RWPE2 (cell line): Measurements from ENCODE around the gene SUCLG2.

Experiments used
- ATAC-seq: fragments of 200-7000 bp; cut with Tn5 transposase; 3 replicates; pipeline ENCODE4 v1.9.1; 2021; ENCODE audit warnings: low read depth
- DNase-seq: peaks from one replicate; pipeline ENCODE4 v3.0.0-alpha.2; 2020; ENCODE audit warnings: low spot score
- H3K27ac ChIP-seq: fragments of 450-650 bp; 2 replicates; pipeline ENCODE4 v1.5.1; 2017; ENCODE audit warnings: mild to moderate bottlenecking; ENCODE audit not compliant: poor library complexity, severe bottlenecking
- H3K27me3 ChIP-seq: fragments of 250-450 bp; sonication (Bioruptor Pico); 2 replicates; pipeline ENCODE4 v1.5.1; 2021; ENCODE audit warnings: mild to moderate bottlenecking, moderate library complexity; ENCODE audit not compliant: insufficient read depth, poor library complexity, severe bottlenecking
- H3K36me3 ChIP-seq: fragments of 250-450 bp; sonication (Bioruptor Pico); 2 replicates; pipeline ENCODE4 v1.5.1; 2020; ENCODE audit warnings: low read depth, mild to moderate bottlenecking, moderate library complexity
- H3K4me1 ChIP-seq: fragments of 250-450 bp; sonication (Bioruptor Pico); 2 replicates; pipeline ENCODE4 v1.5.1; 2021; ENCODE audit warnings: mild to moderate bottlenecking, moderate library complexity; ENCODE audit not compliant: insufficient read depth, poor library complexity, severe bottlenecking
- H3K4me3 ChIP-seq: fragments of 250-450 bp; sonication (Bioruptor Pico); 2 replicates; pipeline ENCODE4 v1.5.1; 2021; ENCODE audit warnings: mild to moderate bottlenecking, moderate library complexity; ENCODE audit not compliant: severe bottlenecking
- H3K9me3 ChIP-seq: fragments of 250-450 bp; sonication (Bioruptor Pico); 2 replicates; pipeline ENCODE4 v1.5.1; 2021; ENCODE audit warnings: mild to moderate bottlenecking, moderate library complexity; ENCODE audit not compliant: severe bottlenecking
- CTCF ChIP-seq: fragments of 450-650 bp; IDR thresholded peaks from one replicate; pipeline ENCODE4 v1.5.1; 2017; ENCODE audit warnings: mild to moderate bottlenecking, moderate library complexity; ENCODE audit not compliant: poor library complexity, severe bottlenecking

Gene SUCLG2

GRCh38 chr3:67325231-67325630 lies 329.2 kb downstream of the SUCLG2 start:
- Histone ChIP-seq H3K9me3 (no peaks in the 10 kb centered on the region), H3K4me3 (no peak overlapping the region), H3K4me1 (no peaks in the 10 kb centered on the region), H3K27ac (no peak overlapping the region), H3K36me3 (no peaks in the 10 kb centered on the region), H3K27me3 (no peaks in the 10 kb centered on the region)
- DNase-seq = no peak
- no peak for ATAC-seq
- TF ChIP-seq CTCF = no peak
